OCI-LY1 (cell line): ENCODE measurements around the gene RPL19.
A peak's percentile ranks its signal among the peaks of the same experiment; 100 is the strongest.

Experiments used
- EZH2 ChIP-seq: fragments of 200-600 bp; sonication (generic), shearing (Covaris generic); IDR thresholded peaks from 2 replicates; pipeline ENCODE4 v1.8.0; 2017; ENCODE audit warnings: borderline replicate concordance, mixed run types, mild to moderate bottlenecking, antibody characterized with exemption, low read length, moderate library complexity, mixed read lengths
- TF ChIP-seq, protein P1 (sequence below): fragments of 200-600 bp; sonication (generic), shearing (Covaris generic); IDR thresholded peaks from 2 replicates; pipeline ENCODE4 v1.5.1; 2017; ENCODE audit warnings: mild to moderate bottlenecking, antibody characterized with exemption, low read length, moderate library complexity, mixed read lengths

DNA sequence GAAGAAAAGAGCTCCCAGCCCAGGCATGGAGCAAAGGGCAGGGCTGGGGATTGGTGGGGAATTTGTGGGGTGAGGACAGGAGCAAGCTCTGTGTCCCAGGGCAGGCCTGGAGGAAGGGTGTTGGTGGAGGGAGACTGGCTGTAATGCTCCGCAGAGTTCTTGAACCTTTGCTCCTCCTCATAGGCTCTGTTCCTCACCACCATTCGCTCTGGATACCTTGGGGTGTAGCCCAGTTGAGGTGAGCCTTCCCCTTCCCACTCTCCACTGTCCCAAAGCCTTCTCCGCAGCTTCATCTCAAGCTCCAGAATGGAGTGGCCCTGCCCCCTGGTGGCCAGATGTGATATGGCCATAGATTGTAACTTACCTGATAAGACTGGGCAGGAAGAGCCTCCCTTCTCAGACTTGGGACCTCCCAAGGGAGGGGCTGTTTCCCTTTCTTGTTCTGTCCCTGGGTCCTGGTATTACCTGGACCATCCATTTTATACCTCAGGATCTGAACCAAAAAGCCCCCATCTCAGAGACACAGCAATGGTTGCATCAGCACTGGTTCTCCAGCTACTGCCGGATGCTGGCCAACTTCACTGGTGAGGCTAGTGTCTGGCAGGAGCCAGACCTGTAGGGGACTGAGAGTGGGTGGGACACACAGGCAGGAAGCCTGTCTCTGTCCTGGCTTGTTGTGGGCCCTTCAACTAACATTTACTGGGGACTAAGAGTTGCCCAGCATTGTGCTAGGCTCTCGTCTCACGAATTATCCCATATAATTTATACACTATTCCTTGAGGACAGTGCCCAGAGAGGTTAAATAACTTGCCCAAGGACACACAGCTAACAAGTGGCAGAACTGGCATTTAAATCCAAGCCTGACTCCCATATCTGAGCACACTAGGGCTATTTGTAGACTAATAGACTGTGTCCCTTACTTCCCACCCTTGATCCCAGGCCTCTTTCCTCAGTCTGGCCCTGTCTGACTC, 44.8 kb downstream of the RPL19 start:
- TF ChIP-seq, protein P1, sequence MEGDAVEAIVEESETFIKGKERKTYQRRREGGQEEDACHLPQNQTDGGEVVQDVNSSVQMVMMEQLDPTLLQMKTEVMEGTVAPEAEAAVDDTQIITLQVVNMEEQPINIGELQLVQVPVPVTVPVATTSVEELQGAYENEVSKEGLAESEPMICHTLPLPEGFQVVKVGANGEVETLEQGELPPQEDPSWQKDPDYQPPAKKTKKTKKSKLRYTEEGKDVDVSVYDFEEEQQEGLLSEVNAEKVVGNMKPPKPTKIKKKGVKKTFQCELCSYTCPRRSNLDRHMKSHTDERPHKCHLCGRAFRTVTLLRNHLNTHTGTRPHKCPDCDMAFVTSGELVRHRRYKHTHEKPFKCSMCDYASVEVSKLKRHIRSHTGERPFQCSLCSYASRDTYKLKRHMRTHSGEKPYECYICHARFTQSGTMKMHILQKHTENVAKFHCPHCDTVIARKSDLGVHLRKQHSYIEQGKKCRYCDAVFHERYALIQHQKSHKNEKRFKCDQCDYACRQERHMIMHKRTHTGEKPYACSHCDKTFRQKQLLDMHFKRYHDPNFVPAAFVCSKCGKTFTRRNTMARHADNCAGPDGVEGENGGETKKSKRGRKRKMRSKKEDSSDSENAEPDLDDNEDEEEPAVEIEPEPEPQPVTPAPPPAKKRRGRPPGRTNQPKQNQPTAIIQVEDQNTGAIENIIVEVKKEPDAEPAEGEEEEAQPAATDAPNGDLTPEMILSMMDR = peak; percentile 96
- no peak for TF ChIP-seq EZH2
